HepG2 (cell line): ENCODE data around the gene PRDM7. TPM values are rescaled to one million over a fixed set of nuclear protein-coding genes. Genes with fewer than 3 reads are reported as not detected.

Experiments used
- AGO2 ChIP-seq: fragments of 200-400 bp; formaldehyde crosslinking; optimal IDR thresholded peaks from 2 replicates; pipeline ENCODE3; 2017; ENCODE audit warnings: mild to moderate bottlenecking, low read depth, low read length, moderate library complexity
- ARNTL ChIP-seq: sonication (generic); formaldehyde crosslinking; IDR thresholded peaks from 2 replicates; pipeline ENCODE4 v1.4.0; 2020; ENCODE audit warnings: mild to moderate bottlenecking, missing genetic modification reagents
- GTF3A ChIP-seq: sonication (generic); formaldehyde crosslinking; conservative IDR thresholded peaks from 2 replicates; pipeline ENCODE4 v1.4.0; 2020; ENCODE audit warnings: mild to moderate bottlenecking, missing genetic modification reagents
- HMG20B ChIP-seq: conservative IDR thresholded peaks from 2 replicates; pipeline ENCODE4 v1.6.1; 2016; ENCODE audit warnings: missing genetic modification reagents, missing compliant biosample characterization
- HNRNPH1 ChIP-seq: fragments of 200-400 bp; formaldehyde crosslinking; optimal IDR thresholded peaks from 2 replicates; pipeline ENCODE3; 2017; ENCODE audit warnings: mild to moderate bottlenecking, low read depth, low read length
- ISX ChIP-seq: sonication (generic); formaldehyde crosslinking; conservative IDR thresholded peaks from 2 replicates; pipeline ENCODE4 v1.5.0; 2020; ENCODE audit warnings: missing genetic modification reagents
- KIAA2018 ChIP-seq: sonication (generic); formaldehyde crosslinking; IDR thresholded peaks from 2 replicates; pipeline ENCODE4 v1.5.0; 2020; ENCODE audit warnings: mild to moderate bottlenecking, missing genetic modification reagents, borderline replicate concordance
- PHB2 ChIP-seq: fragments of 450-650 bp; IDR thresholded peaks from 2 replicates; pipeline ENCODE4 v1.6.1; 2018; ENCODE audit not compliant: partially characterized antibody
- ZHX1 ChIP-seq: sonication (generic); formaldehyde crosslinking; IDR thresholded peaks from 2 replicates; pipeline ENCODE4 v1.8.1; 2022; ENCODE audit warnings: low read depth, mild to moderate bottlenecking, missing genetic modification reagents
- ZNF256 ChIP-seq: sonication (generic); formaldehyde crosslinking; conservative IDR thresholded peaks from 2 replicates; pipeline ENCODE4 v1.4.0; 2020; ENCODE audit warnings: missing genetic modification reagents
- ZNF782 ChIP-seq: sonication (generic); formaldehyde crosslinking; IDR thresholded peaks from 2 replicates; pipeline ENCODE4 v1.4.0; 2020; ENCODE audit warnings: missing genetic modification reagents, mild to moderate bottlenecking, borderline replicate concordance
- ZSCAN30 ChIP-seq: sonication (generic); formaldehyde crosslinking; IDR thresholded peaks from 2 replicates; pipeline ENCODE4 v1.5.0; 2020; ENCODE audit warnings: mild to moderate bottlenecking, missing genetic modification reagents
- polyA plus RNA-seq, 8 experiments: library from polyadenylated mRNA; depleted of rRNA in 3 of 8; stranded (reverse) in 7 of 8; unstranded in 1 of 8; fragments of >200 nt; fragmentation: Illumina TruSeq in 4 of 8; extraction: Trizol in 4 of 8; gene quantifications; 2 replicates each; pipeline versions ENCODE4 v1.2.1 to v1.2.3, GENCODE V29; 2011 to 2016; ENCODE audit warnings: low read depth in 4 of 8, missing spikeins in 1 of 8, mixed read lengths in 1 of 8; ENCODE audit not compliant: insufficient read depth in 1 of 8
- total RNA-seq, 5 experiments: library from RNA; depleted of rRNA; stranded (reverse); fragments of >200 nt; fragmentation: Illumina TruSeq; extraction: Trizol; gene quantifications; 2 replicates each; pipeline ENCODE4 v1.2.3, GENCODE V29; 2016; ENCODE audit warnings: low read depth in 1 of 5
- TF ChIP-seq, protein P1 (sequence below): sonication (generic); formaldehyde crosslinking; IDR thresholded peaks from 2 replicates; pipeline ENCODE4 v1.4.0; 2020; ENCODE audit warnings: mild to moderate bottlenecking, missing genetic modification reagents, borderline replicate concordance

Gene PRDM7
- total and polyA plus RNA-seq, 2 of the 13 experiments (the other 11 are each of a cell fraction or from before 2014, with no cell fraction given) = not detected

GRCh38 chr16:90046971-90047713 is 30.0 kb downstream of the PRDM7 start (continued):
- TF ChIP-seq, protein P1, sequence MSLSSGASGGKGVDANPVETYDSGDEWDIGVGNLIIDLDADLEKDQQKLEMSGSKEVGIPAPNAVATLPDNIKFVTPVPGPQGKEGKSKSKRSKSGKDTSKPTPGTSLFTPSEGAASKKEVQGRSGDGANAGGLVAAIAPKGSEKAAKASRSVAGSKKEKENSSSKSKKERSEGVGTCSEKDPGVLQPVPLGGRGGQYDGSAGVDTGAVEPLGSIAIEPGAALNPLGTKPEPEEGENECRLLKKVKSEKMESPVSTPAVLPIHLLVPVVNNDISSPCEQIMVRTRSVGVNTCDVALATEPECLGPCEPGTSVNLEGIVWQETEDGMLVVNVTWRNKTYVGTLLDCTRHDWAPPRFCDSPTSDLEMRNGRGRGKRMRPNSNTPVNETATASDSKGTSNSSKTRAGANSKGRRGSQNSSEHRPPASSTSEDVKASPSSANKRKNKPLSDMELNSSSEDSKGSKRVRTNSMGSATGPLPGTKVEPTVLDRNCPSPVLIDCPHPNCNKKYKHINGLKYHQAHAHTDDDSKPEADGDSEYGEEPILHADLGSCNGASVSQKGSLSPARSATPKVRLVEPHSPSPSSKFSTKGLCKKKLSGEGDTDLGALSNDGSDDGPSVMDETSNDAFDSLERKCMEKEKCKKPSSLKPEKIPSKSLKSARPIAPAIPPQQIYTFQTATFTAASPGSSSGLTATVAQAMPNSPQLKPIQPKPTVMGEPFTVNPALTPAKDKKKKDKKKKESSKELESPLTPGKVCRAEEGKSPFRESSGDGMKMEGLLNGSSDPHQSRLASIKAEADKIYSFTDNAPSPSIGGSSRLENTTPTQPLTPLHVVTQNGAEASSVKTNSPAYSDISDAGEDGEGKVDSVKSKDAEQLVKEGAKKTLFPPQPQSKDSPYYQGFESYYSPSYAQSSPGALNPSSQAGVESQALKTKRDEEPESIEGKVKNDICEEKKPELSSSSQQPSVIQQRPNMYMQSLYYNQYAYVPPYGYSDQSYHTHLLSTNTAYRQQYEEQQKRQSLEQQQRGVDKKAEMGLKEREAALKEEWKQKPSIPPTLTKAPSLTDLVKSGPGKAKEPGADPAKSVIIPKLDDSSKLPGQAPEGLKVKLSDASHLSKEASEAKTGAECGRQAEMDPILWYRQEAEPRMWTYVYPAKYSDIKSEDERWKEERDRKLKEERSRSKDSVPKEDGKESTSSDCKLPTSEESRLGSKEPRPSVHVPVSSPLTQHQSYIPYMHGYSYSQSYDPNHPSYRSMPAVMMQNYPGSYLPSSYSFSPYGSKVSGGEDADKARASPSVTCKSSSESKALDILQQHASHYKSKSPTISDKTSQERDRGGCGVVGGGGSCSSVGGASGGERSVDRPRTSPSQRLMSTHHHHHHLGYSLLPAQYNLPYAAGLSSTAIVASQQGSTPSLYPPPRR (CRISPR knock-in tag) = no peak; the same call in 1 of the 2 replicates
- TF ChIP-seq ZNF256 (CRISPR knock-in tag) = no peak
- no peak for TF ChIP-seq HNRNPH1
- no peak; the same call in 1 of the 2 replicates for TF ChIP-seq HMG20B (CRISPR knock-in tag)
- TF ChIP-seq PHB2 = no peak
- TF ChIP-seq GTF3A (CRISPR knock-in tag) = no peak
- peak; percentile 69 for TF ChIP-seq ZNF782 (CRISPR knock-in tag)
- no peak for TF ChIP-seq ISX (CRISPR knock-in tag)
- no peak; the same call in 1 of the 2 replicates for TF ChIP-seq ZHX1 (CRISPR knock-in tag)
- TF ChIP-seq ARNTL (CRISPR knock-in tag) = peak; percentile 45; the same call in 1 of the 2 replicates
- TF ChIP-seq AGO2 = peak; percentile 78
- no peak for TF ChIP-seq KIAA2018 (CRISPR knock-in tag)
- TF ChIP-seq ZSCAN30 = no peak
